Liver (tissue), 3 donors: ENCODE results near the gene TMEM127.

Source experiments
- CTCF ChIP-seq: fragments of 150-350 bp; IDR thresholded peaks from 2 replicates; pipeline ENCODE4 v1.5.1; 2017; ENCODE audit warnings: improper control_type of control experiment, low read depth, low read length; ENCODE audit not compliant: missing input control
- EGR1 ChIP-seq, 2 donors: IDR thresholded peaks; 2 replicates each; pipeline ENCODE4 v1.6.1; 2016 to 2018; ENCODE audit warnings: antibody characterized with exemption in 2 of 2, low read depth in 2 of 2
- FOXA2 ChIP-seq: IDR thresholded peaks from 2 replicates; pipeline ENCODE4 v1.6.1; 2016; ENCODE audit warnings: antibody characterized with exemption
- GABPA ChIP-seq, 2 donors: IDR thresholded peaks in 1 of 2; conservative IDR thresholded peaks in 1 of 2; 2 replicates each; pipeline ENCODE4 v1.6.1; 2016; ENCODE audit warnings: antibody characterized with exemption in 2 of 2, mild to moderate bottlenecking in 1 of 2, moderate library complexity in 1 of 2
- HNF4A ChIP-seq, 2 donors: conservative IDR thresholded peaks; 2 replicates each; pipeline ENCODE4 v1.6.1; 2016; ENCODE audit warnings: antibody characterized with exemption in 2 of 2, mild to moderate bottlenecking in 2 of 2
- JUND ChIP-seq, 2 donors: IDR thresholded peaks; 2 replicates each; pipeline ENCODE4 v1.6.1; 2016; ENCODE audit warnings: antibody characterized with exemption in 2 of 2
- NR2F2 ChIP-seq: IDR thresholded peaks from 2 replicates; pipeline ENCODE4 v1.6.1; 2016; ENCODE audit warnings: antibody characterized with exemption
- SP1 ChIP-seq: IDR thresholded peaks from 2 replicates; pipeline ENCODE4 v1.6.1; 2018; ENCODE audit warnings: antibody characterized with exemption, mild to moderate bottlenecking
- YY1 ChIP-seq: IDR thresholded peaks from 2 replicates; pipeline ENCODE4 v1.6.1; 2016; ENCODE audit warnings: antibody characterized with exemption, mild to moderate bottlenecking
- ZBTB33 ChIP-seq: IDR thresholded peaks from 2 replicates; pipeline ENCODE4 v1.6.1; 2016; ENCODE audit warnings: antibody characterized with exemption
- donor health status: healthy.
- donor health status: healthy.

DNA sequence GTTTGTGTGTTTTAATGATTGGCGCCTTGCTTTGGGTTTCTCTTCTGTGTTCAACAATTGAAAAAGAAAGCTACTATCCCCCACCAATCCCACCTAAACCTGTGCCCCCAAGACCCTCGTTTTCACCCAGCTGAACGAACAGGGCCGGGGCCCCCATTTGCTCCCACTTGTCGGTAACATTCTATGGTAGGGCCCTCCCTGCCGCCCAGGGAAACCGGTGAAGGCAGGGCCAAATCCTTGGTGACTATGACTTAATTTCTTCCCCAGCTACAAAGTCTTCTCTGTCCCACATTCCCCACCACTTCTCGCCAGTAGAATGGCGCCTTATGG is 40.1 kb upstream of the TMEM127 start:
- TF ChIP-seq EGR1 (IDR thresholded peaks at IDR 0.05; ENCODE audit: low read depth in 2 of 2) = no peak
- no peak for TF ChIP-seq CTCF
- no peak for TF ChIP-seq FOXA2
- no peak for TF ChIP-seq NR2F2
- no peak for TF ChIP-seq SP1
- no peak for TF ChIP-seq ZBTB33
- TF ChIP-seq JUND (IDR thresholded peaks at IDR 0.05) = no peak
- TF ChIP-seq GABPA (IDR thresholded peaks at IDR 0.05 in 1 of 2, conservative IDR thresholded peaks at IDR 0.05 in 1 of 2) = no peak
- TF ChIP-seq HNF4A (conservative IDR thresholded peaks at IDR 0.05) = no peak
- no peak for TF ChIP-seq YY1
